Stimulated activated CD4-positive, alpha-beta T cell treated with anti-CD3 and anti-CD28 coated beads, TNF-alpha, amount 100 ng/mL, for 48 hours (primary cell): ENCODE data around the gene PKP3.

Experiments
- DNase-seq, 3 donors: peaks; one replicate each; pipeline ENCODE4 v3.0.0-alpha.2; 2020; ENCODE audit warnings: low read depth in 3 of 3

PKP3 gene

GRCh38 chr11:363948-364761 lies 29.9 kb upstream of the PKP3 start:
- peak in 2 of 3 donors; percentile 33 to 43 for DNase-seq

- DNase-seq: no peak
These were observed 28.9 kb upstream of the PKP3 start for GRCh38 chr11:364991-365725.

- no peak for DNase-seq
These were observed 28.2 kb upstream of the PKP3 start for GRCh38 chr11:365831-366230.

- no peak for DNase-seq
These were observed 26.0 kb upstream of the PKP3 start for GRCh38 chr11:367956-368413.

- no peak for DNase-seq
These were observed 25.3 kb upstream of the PKP3 start for GRCh38 chr11:368414-369335.

GRCh38 chr11:369336-370018 lies 24.5 kb upstream of the PKP3 start, which contains the start of gene B4GALNT4:
TSS of gene B4GALNT4 (plus strand) at chr11:369499. CDS start at chr11:369804, 305 bp downstream.
- DNase-seq: no peak

- no peak for DNase-seq
These were observed 23.7 kb upstream of the PKP3 start for GRCh38 chr11:370070-370941.

GRCh38 chr11:371051-371450 lies 23.0 kb upstream of the PKP3 start:
- no peak for DNase-seq

- no peak for DNase-seq
These were observed 22.1 kb upstream of the PKP3 start for GRCh38 chr11:371716-372590.

GRCh38 chr11:372809-373715 lies 20.9 kb upstream of the PKP3 start:
- no peak for DNase-seq

GRCh38 chr11:373716-374551 lies 20.1 kb upstream of the PKP3 start:
- DNase-seq: no peak

GRCh38 chr11:375065-376025 lies 18.7 kb upstream of the PKP3 start:
- DNase-seq: no peak

GRCh38 chr11:376531-377173 lies 17.4 kb upstream of the PKP3 start:
- DNase-seq: no peak

- no peak for DNase-seq
These were observed 16.7 kb upstream of the PKP3 start for GRCh38 chr11:377174-377865.
